SU-DHL-6 (cell line): ENCODE measurements around the gene TMPRSS11B.
"Not testable (repeated sequence)": the region's sequence is repeated elsewhere in the genome, so short reads cannot be mapped to it uniquely, and the experiment has no call there.

Experiments used
- H2AFZ ChIP-seq: fragments of 200-600 bp; sonication (generic); 2 replicates; pipeline ENCODE4 v1.6.1; 2014; ENCODE audit warnings: low read depth, mild to moderate bottlenecking, moderate library complexity, mixed read lengths, antibody characterized with exemption, low read length; ENCODE audit not compliant: severe bottlenecking
- H3F3A ChIP-seq: fragments of 200-600 bp; shearing (Covaris generic); 2 replicates; pipeline ENCODE4 v1.6.0; 2016; ENCODE audit warnings: antibody characterized with exemption, mild to moderate bottlenecking; ENCODE audit not compliant: insufficient read depth
- H3K27ac ChIP-seq: fragments of 200-600 bp; sonication (generic); 2 replicates; pipeline ENCODE4 v1.5.1; 2016; ENCODE audit warnings: low read depth, mild to moderate bottlenecking, low read length, moderate library complexity, mixed read lengths
- H3K27me3 ChIP-seq: fragments of 200-600 bp; sonication (generic), shearing (Covaris generic); 2 replicates; pipeline ENCODE4 v1.6.0; 2014; ENCODE audit warnings: mild to moderate bottlenecking, low read length
- H3K36me3 ChIP-seq: fragments of 200-600 bp; sonication (generic); 2 replicates; pipeline ENCODE4 v1.6.1; 2014; ENCODE audit warnings: mild to moderate bottlenecking, low read length, mixed read lengths
- H3K4me2 ChIP-seq: fragments of 300-600, 200-600 bp; shearing (Covaris generic), sonication (generic); 2 replicates; pipeline ENCODE4 v1.6.0; 2014; ENCODE audit warnings: low read length, low read depth, mild to moderate bottlenecking; ENCODE audit not compliant: poor library complexity, severe bottlenecking
- H3K4me3 ChIP-seq: fragments of 200-600 bp; sonication (generic); 2 replicates; pipeline ENCODE4 v1.5.1; 2014; ENCODE audit warnings: antibody characterized with exemption, low read length, mild to moderate bottlenecking, mixed read lengths; ENCODE audit not compliant: insufficient read depth, poor library complexity, severe bottlenecking
- H3K79me2 ChIP-seq: fragments of 200-600 bp; sonication (generic); 2 replicates; pipeline ENCODE4 v1.6.1; 2014; ENCODE audit warnings: mild to moderate bottlenecking, low read length, moderate library complexity; ENCODE audit not compliant: insufficient read depth
- H3K9ac ChIP-seq: fragments of 200-600 bp; sonication (generic); 2 replicates; pipeline ENCODE4 v1.7.0; 2014; ENCODE audit warnings: mild to moderate bottlenecking, low read length
- H3K9me2 ChIP-seq: fragments of 200-600 bp; sonication (generic); replicated peaks from 2 replicates; pipeline ENCODE4 v1.6.1; 2014; ENCODE audit warnings: low read length; ENCODE audit not compliant: insufficient read depth
- H3K9me3 ChIP-seq: fragments of 200-600 bp; sonication (generic); 2 replicates; pipeline ENCODE4 v1.6.1; 2014; ENCODE audit warnings: low read length, mixed read lengths; ENCODE audit not compliant: insufficient read depth
- H4K20me1 ChIP-seq: fragments of 200-600 bp; sonication (generic); 2 replicates; pipeline ENCODE4 v1.6.1; 2014; ENCODE audit warnings: low read depth, mild to moderate bottlenecking, antibody characterized with exemption, low read length, moderate library complexity, mixed read lengths
- EZH2phosphoT487 ChIP-seq: fragments of 200-600 bp; sonication (generic), shearing (Covaris generic); conservative IDR thresholded peaks from 2 replicates; pipeline ENCODE4 v1.6.1; 2018; ENCODE audit warnings: mild to moderate bottlenecking, antibody characterized with exemption, low read length, moderate library complexity, mixed read lengths
- TF ChIP-seq, protein P1 (sequence below): fragments of 200-600 bp; sonication (generic); IDR thresholded peaks from one replicate; pipeline ENCODE4 v1.5.1; 2017; ENCODE audit warnings: antibody characterized with exemption, mild to moderate bottlenecking, low read length, moderate library complexity; ENCODE audit not compliant: insufficient read depth, poor library complexity, severe bottlenecking

The TMPRSS11B gene

DNA sequence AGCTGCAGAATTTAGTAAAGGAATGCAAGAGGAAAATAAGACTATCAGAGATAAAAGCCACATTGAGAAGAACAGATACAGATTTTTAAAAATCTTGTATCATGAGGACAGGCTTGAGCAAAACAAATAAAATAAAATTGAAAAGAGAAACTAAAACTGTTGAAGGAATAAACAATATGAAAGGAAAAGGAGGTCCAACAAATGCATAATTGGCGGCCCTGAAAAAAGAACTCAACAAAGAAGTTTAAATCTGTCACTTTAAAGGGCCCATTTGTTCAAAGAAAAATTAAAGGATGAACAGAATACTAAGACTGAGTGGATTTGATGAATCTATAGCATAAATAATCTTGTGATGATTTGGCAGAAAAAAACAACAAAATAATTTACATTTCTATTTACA lies 36.5 kb downstream of the TMPRSS11B start:
- no peak for TF ChIP-seq EZH2phosphoT487
- TF ChIP-seq, protein P1, sequence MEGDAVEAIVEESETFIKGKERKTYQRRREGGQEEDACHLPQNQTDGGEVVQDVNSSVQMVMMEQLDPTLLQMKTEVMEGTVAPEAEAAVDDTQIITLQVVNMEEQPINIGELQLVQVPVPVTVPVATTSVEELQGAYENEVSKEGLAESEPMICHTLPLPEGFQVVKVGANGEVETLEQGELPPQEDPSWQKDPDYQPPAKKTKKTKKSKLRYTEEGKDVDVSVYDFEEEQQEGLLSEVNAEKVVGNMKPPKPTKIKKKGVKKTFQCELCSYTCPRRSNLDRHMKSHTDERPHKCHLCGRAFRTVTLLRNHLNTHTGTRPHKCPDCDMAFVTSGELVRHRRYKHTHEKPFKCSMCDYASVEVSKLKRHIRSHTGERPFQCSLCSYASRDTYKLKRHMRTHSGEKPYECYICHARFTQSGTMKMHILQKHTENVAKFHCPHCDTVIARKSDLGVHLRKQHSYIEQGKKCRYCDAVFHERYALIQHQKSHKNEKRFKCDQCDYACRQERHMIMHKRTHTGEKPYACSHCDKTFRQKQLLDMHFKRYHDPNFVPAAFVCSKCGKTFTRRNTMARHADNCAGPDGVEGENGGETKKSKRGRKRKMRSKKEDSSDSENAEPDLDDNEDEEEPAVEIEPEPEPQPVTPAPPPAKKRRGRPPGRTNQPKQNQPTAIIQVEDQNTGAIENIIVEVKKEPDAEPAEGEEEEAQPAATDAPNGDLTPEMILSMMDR = no peak
- H3K27ac ChIP-seq = no peak overlapping the region
- H3K9ac ChIP-seq = no peak overlapping the region
- H4K20me1 ChIP-seq = no peaks in the 10 kb centered on the region
- no peaks in the 10 kb centered on the region for H3F3A ChIP-seq
- H2AFZ ChIP-seq = no peak overlapping the region
- no peaks in the 10 kb centered on the region for H3K27me3 ChIP-seq
- no peak overlapping the region for H3K4me3 ChIP-seq
- H3K36me3 ChIP-seq = no peaks in the 10 kb centered on the region
- no peak overlapping the region for H3K4me2 ChIP-seq
- H3K9me2 ChIP-seq = no peaks in the 10 kb centered on the region
- H3K79me2 ChIP-seq = no peaks in the 10 kb centered on the region
- no peaks in the 10 kb centered on the region for H3K9me3 ChIP-seq

DNA sequence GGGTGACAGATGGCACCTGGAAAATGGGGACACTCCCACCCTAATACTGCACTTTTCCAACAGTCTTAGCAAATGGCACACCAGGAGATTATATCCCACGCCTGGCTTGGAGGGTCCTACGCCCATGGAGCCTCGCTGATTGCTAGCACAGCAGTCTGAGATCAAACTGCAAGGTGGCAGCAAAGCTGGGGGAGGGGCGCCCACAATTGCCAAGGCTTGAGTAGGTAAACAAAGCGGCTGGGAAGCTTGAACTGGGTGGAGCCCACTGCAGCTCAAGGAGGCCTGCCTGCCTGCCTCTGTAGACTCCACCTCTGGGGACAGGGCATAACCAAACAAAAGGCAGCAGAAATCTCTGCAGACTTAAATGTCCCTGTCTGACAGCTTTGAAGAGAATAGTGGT lies 51.2 kb downstream of the TMPRSS11B start:
- not testable (repeated sequence) for H3K4me3 ChIP-seq, H3K9me3 ChIP-seq, H3K36me3 ChIP-seq, H3K9ac ChIP-seq, H3K4me2 ChIP-seq, H3K9me2 ChIP-seq, H3K27me3 ChIP-seq, H3K27ac ChIP-seq, H3F3A ChIP-seq, H3K79me2 ChIP-seq, H4K20me1 ChIP-seq, H2AFZ ChIP-seq

DNA sequence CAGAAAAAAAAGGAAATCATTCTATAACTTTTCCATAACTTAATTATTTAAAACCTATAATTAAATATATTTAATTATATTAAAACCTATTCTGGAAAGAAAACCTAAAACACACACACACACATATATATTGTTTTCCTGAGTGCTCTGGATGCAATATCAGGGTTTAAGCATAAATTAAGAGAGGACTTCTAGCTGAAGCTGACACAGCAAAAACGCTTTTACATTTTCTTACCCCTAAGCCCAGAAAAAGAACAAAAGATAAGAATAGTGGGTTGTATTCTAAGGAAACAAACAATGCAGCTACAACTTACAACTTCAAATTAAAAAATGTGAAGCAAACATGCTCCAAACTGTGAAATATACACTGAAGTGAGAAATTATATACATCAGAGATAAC lies 52.3 kb downstream of the TMPRSS11B start:
- Histone ChIP-seq H3F3A (no peaks in the 10 kb centered on the region), H4K20me1 (no peaks in the 10 kb centered on the region), H2AFZ (no peak overlapping the region), H3K4me3 (no peak overlapping the region), H3K36me3 (no peaks in the 10 kb centered on the region), H3K27me3 (no peaks in the 10 kb centered on the region), H3K4me2 (no peak overlapping the region), H3K79me2 (no peaks in the 10 kb centered on the region), H3K27ac (no peak overlapping the region), H3K9me2 (no peaks in the 10 kb centered on the region), H3K9me3 (no peaks in the 10 kb centered on the region), H3K9ac (no peak overlapping the region)
- TF ChIP-seq EZH2phosphoT487 = no peak
- TF ChIP-seq, protein P1 = no peak

DNA sequence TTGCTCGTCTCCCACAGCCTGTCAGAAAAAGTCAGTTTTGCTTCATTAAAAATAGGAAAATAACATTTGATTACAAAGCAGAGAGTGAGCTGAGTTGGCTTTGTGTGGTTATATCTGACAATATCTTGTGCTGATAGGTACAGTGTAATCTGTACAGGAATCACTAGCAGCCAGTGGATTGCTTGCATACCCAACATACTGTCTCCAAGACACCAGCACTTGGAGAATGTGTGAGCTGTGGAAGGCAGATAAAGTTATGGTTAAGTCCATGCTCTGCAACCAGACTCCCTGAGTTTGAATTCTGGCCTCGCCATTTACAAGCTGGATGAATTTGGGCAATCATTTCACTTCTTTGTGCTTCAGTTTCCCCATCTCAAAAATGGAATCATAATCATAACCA lies 58.3 kb downstream of the TMPRSS11B start:
- Histone ChIP-seq H3K9ac (no peak overlapping the region), H3F3A (no peaks in the 10 kb centered on the region), H3K9me2 (no peaks in the 10 kb centered on the region), H3K79me2 (no peaks in the 10 kb centered on the region), H3K36me3 (no peaks in the 10 kb centered on the region), H3K9me3 (no peaks in the 10 kb centered on the region), H4K20me1 (no peaks in the 10 kb centered on the region), H3K4me3 (no peak overlapping the region), H3K27ac (no peak overlapping the region), H3K27me3 (no peaks in the 10 kb centered on the region), H2AFZ (no peak overlapping the region), H3K4me2 (no peak overlapping the region)
- TF ChIP-seq EZH2phosphoT487 = no peak
- TF ChIP-seq, protein P1 = no peak
